A549 treated with CORT108297 at 1 μM for 4 hours (cell line): ENCODE data around the gene BHLHA9. TPM values are rescaled to one million over a fixed set of nuclear protein-coding genes. Genes with fewer than 3 reads are reported as not detected.

Experiments used
- total RNA-seq: library from RNA; stranded (reverse); fragments of 200-300 nt; extraction: Qiagen RNA extraction; gene quantifications from 5 replicates; pipeline ENCODE4 v1.2.3, GENCODE V29; 2022

The BHLHA9 gene
- total RNA-seq: not detected in 5 replicates

DNA sequence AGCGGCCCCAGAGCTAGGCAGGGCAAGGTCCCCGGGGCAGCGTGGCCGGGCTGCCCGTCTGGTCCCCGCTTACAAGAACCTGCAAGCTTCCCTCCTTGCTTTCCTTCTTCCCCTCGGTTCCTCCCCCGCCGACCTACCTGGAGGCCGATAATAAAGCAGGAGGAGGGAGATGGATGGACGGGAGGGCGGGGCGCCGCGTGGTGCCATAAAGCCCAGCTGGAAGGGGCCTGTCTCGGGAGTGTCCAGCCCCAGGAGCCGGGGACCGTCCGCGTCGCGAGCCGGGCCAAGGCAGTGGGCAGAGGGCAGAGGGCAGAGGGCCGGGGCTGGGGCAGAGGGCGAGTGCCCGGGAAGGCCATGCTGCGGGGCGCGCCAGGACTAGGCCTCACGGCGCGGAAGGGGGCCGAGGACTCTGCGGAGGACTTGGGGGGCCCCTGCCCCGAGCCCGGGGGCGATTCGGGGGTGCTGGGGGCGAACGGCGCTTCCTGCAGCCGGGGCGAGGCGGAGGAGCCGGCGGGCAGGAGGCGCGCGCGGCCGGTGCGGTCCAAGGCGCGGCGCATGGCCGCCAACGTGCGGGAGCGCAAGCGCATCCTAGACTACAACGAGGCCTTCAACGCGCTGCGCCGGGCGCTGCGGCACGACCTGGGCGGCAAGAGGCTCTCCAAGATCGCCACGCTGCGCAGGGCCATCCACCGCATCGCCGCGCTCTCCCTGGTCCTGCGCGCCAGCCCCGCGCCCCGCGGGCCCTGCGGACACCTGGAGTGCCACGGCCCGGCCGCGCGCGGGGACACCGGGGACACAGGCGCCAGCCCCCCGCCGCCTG, at the start of gene BHLHA9:
Gene BHLHA9, plus strand, starts transcription at position 235 of the 820 bp plus-strand sequence. Its CDS starts 120 bp downstream, at position 355.

Other genes with a start within 250 kb of the BHLHA9 start
- 99.6 to 121 TPM (median 114 TPM) in 5 replicates for gene ABR, start 90.5 kb upstream of the BHLHA9 start, total RNA-seq
- not detected in 5 replicates for gene TRARG1, start 9.2 kb downstream of the BHLHA9 start, total RNA-seq
- gene YWHAE, start 129.8 kb downstream of the BHLHA9 start, total RNA-seq: 530 to 1,140 TPM (median 537 TPM) in 5 replicates
- 73.4 to 90.5 TPM (median 78.2 TPM) in 5 replicates for gene CRK, start 185.8 kb downstream of the BHLHA9 start, total RNA-seq
- 116 to 143 TPM (median 139 TPM) in 5 replicates for gene MYO1C, start 222.2 kb downstream of the BHLHA9 start, total RNA-seq
- 23.6 to 26.6 TPM (median 24.4 TPM) in 5 replicates for gene INPP5K, start 246.2 kb downstream of the BHLHA9 start, total RNA-seq